NCI-H748 treated with DMSO at 0.1 percent for 48 hours (cell line): Measurements from ENCODE around the gene LIPE.

Experiments used
- DNase-seq: peaks from one replicate; lab custom pipeline; 2025; lab: John Stamatoyannopoulos, UW

Gene LIPE

GRCh38 chr19:42353341-42354015, 73.7 kb downstream of the LIPE start:
- no peak for DNase-seq

GRCh38 chr19:42352301-42353259, 74.6 kb downstream of the LIPE start:
- peak; percentile 76 for DNase-seq
